Natural killer cell (primary cell): Measurements from ENCODE around the gene FAM184A. TPM values are rescaled to one million over a fixed set of nuclear protein-coding genes. Genes with fewer than 3 reads are reported as not detected.

Experiments
- ATAC-seq, 3 donors: fragments of 150-1000 bp in 2 of 3; fragments of 200-7000 bp in 1 of 3; cut with Tn5 transposase; 1 replicate in 1 of 3; 2 replicates in 2 of 3; pipeline ENCODE4 v1.10.0; 2021; ENCODE audit warnings: mild to moderate bottlenecking in 2 of 3, moderate library complexity in 2 of 3
- DNase-seq, 2 donors: peaks; one replicate each; pipeline versions ENCODE4 v3.0.0 to v3.0.0-alpha.2; 2013 to 2021; ENCODE audit warnings: mixed read lengths in 1 of 2
- H3K27ac ChIP-seq: one replicate; pipeline ENCODE4 v1.5.1; 2013; ENCODE audit warnings: mild to moderate bottlenecking, low read length
- H3K27me3 ChIP-seq: one replicate; pipeline ENCODE4 v1.6.1; 2013; ENCODE audit warnings: low read length; ENCODE audit not compliant: control insufficient read depth, insufficient read depth
- H3K36me3 ChIP-seq: one replicate; pipeline ENCODE4 v1.6.1; 2013; ENCODE audit warnings: low read length; ENCODE audit not compliant: control insufficient read depth, insufficient read depth
- H3K4me1 ChIP-seq: one replicate; pipeline ENCODE4 v1.6.1; 2013; ENCODE audit warnings: low read length; ENCODE audit not compliant: control insufficient read depth, insufficient read depth
- H3K4me3 ChIP-seq: one replicate; pipeline ENCODE4 v1.5.1; 2013; ENCODE audit warnings: low read length
- H3K9me3 ChIP-seq: one replicate; pipeline ENCODE4 v1.6.1; 2013; ENCODE audit warnings: low read length; ENCODE audit not compliant: control insufficient read depth, insufficient read depth
- H3K27ac Mint-ChIP-seq, 2 donors: one replicate each; pipeline ENCODE4 v1.8.0; 2022; ENCODE audit warnings: mild to moderate bottlenecking in 2 of 2, mixed read lengths in 2 of 2, moderate library complexity in 1 of 2
- H3K27me3 Mint-ChIP-seq, 2 donors: one replicate each; pipeline ENCODE4 v1.8.0; 2022; ENCODE audit warnings: low read depth in 2 of 2, mixed read lengths in 2 of 2
- H3K36me3 Mint-ChIP-seq: one replicate; pipeline ENCODE4 v1.8.0; 2022; ENCODE audit warnings: mixed read lengths
- H3K4me1 Mint-ChIP-seq, 2 donors: one replicate each; pipeline ENCODE4 v1.8.0; 2022; ENCODE audit warnings: mixed read lengths in 2 of 2
- H3K4me3 Mint-ChIP-seq: one replicate; pipeline ENCODE4 v1.8.0; 2022; ENCODE audit warnings: mild to moderate bottlenecking, moderate library complexity, mixed read lengths
- H3K9me3 Mint-ChIP-seq, 2 donors: one replicate each; pipeline ENCODE4 v1.8.0; 2022; ENCODE audit warnings: mixed read lengths in 2 of 2
- CTCF ChIP-seq: fragments of 200-600 bp; IDR thresholded peaks from one replicate; pipeline ENCODE4 v1.8.0; 2022; ENCODE audit warnings: antibody characterized with exemption
- WGBS: methylation state at CpG from one replicate; pipeline ENCODE4 v1.1.7; 2013; ENCODE audit warnings: missing lambda C conversion rate; ENCODE audit not compliant: insufficient coverage; 5-methylcytosine and 5-hydroxymethylcytosine counted together
- intact Hi-C: fragments of 100-400 bp; cut with micrococcal nuclease; formaldehyde crosslinking; loops from one replicate; pipeline ENCODE4 v1.14.2; 2022
- total RNA-seq, 4 donors: library from RNA; stranded (reverse); fragments of 120-200 nt in 1 of 4; gene quantifications; one replicate each; pipeline versions ENCODE4 v1.2.3 to v1.2.4, GENCODE V29; 2013 to 2022

The FAM184A gene
- total RNA-seq, 3 donors from 2014 or later (not counting 1 experiment from before 2014, with no cell fraction given): 0.09 to 0.40 (median 0.20) TPM

- Histone ChIP-seq H3K36me3 (peaks cover 20% of the 10 kb centered on the region), H3K27me3 (no peaks in the 10 kb centered on the region), H3K4me1 (no peaks in the 10 kb centered on the region), H3K27ac (no peak overlapping the region), H3K9me3 (no peaks in the 10 kb centered on the region), H3K4me3 (peak overlapping the region; percentile 84)
- Mint-ChIP-seq H3K36me3 (peaks cover 7% of the 10 kb centered on the region), H3K27me3 (no peaks in the 10 kb centered on the region), H3K4me3 (peak overlapping the region; percentile 92), H3K9me3 (no peaks in the 10 kb centered on the region), H3K4me1 (peaks cover 25 to 41% of the 10 kb centered on the region in 2 donors), H3K27ac (peak overlapping the region; percentile 91 to 95)
- ATAC-seq (no peak), DNase-seq (no peak)
- intact Hi-C loops: loop anchor here (1.0 kb wide), 1 partner anchor 38 kb away; no protein-coding TSS in a partner anchor
- 29% methylated on average over 6 of the region's 8 CpGs for WGBS
- TF ChIP-seq CTCF: no peak
Observed at GRCh38 chr6:118933855-118934460, 144.5 kb downstream of the FAM184A start.

DNA sequence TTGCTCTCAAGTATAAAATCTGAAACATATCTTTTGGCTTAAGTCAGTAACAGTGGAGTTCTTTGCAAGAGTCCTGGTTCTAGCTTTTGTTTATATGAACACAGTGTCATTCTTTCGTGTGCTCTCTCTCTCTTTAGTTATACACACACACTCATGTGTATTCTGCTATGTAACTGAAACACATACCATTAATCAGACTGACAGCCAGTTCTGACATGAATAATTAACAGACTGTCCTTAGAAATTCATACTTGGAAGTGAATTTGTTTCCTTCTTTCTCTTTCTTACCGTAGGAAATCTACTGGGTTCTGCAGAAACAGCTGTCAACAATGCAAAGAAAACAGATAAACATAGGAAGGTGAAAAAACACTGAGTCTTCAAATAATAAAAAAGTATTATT lies 146.0 kb downstream of the FAM184A start:
- H3K27ac Mint-ChIP-seq: no peak overlapping the region
- no peak overlapping the region for H3K4me3 Mint-ChIP-seq
- DNase-seq (no peak), ATAC-seq (no peak)
- no peaks in the 10 kb centered on the region for H3K27me3 Mint-ChIP-seq
- peaks cover 7% of the 10 kb centered on the region for H3K36me3 Mint-ChIP-seq
- Histone ChIP-seq H3K27me3 (no peaks in the 10 kb centered on the region), H3K36me3 (peaks cover 23% of the 10 kb centered on the region), H3K4me3 (no peak overlapping the region), H3K4me1 (no peaks in the 10 kb centered on the region), H3K27ac (no peak overlapping the region), H3K9me3 (no peaks in the 10 kb centered on the region)
- intact Hi-C loops: no loop called here
- WGBS: 93% methylated on average over 1 of the region's 2 CpGs
- H3K9me3 Mint-ChIP-seq: no peaks in the 10 kb centered on the region
- no peak for TF ChIP-seq CTCF
- H3K4me1 Mint-ChIP-seq: peaks cover 25 to 41% of the 10 kb centered on the region in 2 donors

DNA sequence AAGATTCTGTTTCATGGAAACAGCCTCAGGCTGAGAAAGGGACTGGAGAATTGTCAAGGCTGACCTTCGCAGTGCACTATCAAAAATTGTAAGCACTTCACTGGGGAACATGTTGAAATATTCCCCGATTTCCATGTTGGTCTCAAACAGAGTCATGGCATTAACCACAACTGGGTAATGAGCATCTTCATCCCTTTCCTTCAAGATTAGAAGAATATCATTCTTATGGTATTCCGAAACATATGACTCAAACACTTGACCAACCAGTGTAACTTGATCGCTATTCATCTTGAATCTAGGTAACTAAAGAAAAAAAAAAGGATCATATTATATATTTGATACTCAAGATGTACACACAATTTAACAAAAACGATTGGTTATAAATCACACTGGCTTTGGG lies 147.0 kb downstream of the FAM184A start:
- Histone ChIP-seq H3K4me1 (no peaks in the 10 kb centered on the region), H3K36me3 (peaks cover 23% of the 10 kb centered on the region), H3K27ac (no peak overlapping the region), H3K27me3 (no peaks in the 10 kb centered on the region), H3K9me3 (no peaks in the 10 kb centered on the region), H3K4me3 (no peak overlapping the region)
- peaks cover 23 to 36% of the 10 kb centered on the region in 2 donors for H3K4me1 Mint-ChIP-seq
- H3K27ac Mint-ChIP-seq: no peak overlapping the region
- TF ChIP-seq CTCF: no peak
- no peaks in the 10 kb centered on the region for H3K27me3 Mint-ChIP-seq
- DNase-seq (no peak), ATAC-seq (no peak)
- peaks cover 7% of the 10 kb centered on the region for H3K36me3 Mint-ChIP-seq
- H3K9me3 Mint-ChIP-seq: no peaks in the 10 kb centered on the region
- intact Hi-C loops: no loop called here
- H3K4me3 Mint-ChIP-seq: no peak overlapping the region
- 98% methylated on average over 3 of the region's 5 CpGs for WGBS

GRCh38 chr6:118930680-118931079 lies 147.8 kb downstream of the FAM184A start:
- peaks cover 26% of the 10 kb centered on the region for H3K36me3 ChIP-seq
- ATAC-seq: no peak
- H3K4me3 ChIP-seq: no peak overlapping the region
- no peak overlapping the region for H3K4me3 Mint-ChIP-seq
- intact Hi-C loops: no loop called here
- no peak for TF ChIP-seq CTCF
- no peaks in the 10 kb centered on the region for H3K9me3 ChIP-seq
- H3K4me1 Mint-ChIP-seq: peaks cover 16 to 37% of the 10 kb centered on the region in 2 donors
- no peaks in the 10 kb centered on the region for H3K4me1 ChIP-seq
- no peak overlapping the region for H3K27ac Mint-ChIP-seq
- no peaks in the 10 kb centered on the region for H3K9me3 Mint-ChIP-seq
- H3K36me3 Mint-ChIP-seq: peaks cover 7% of the 10 kb centered on the region
- H3K27me3 Mint-ChIP-seq: no peaks in the 10 kb centered on the region
- no peak for DNase-seq
- 100% methylated on average over 3 of the region's 3 CpGs for WGBS
- H3K27ac ChIP-seq: no peak overlapping the region
- no peaks in the 10 kb centered on the region for H3K27me3 ChIP-seq
